ENCODE measurements around the gene OR10A3.

DNA sequence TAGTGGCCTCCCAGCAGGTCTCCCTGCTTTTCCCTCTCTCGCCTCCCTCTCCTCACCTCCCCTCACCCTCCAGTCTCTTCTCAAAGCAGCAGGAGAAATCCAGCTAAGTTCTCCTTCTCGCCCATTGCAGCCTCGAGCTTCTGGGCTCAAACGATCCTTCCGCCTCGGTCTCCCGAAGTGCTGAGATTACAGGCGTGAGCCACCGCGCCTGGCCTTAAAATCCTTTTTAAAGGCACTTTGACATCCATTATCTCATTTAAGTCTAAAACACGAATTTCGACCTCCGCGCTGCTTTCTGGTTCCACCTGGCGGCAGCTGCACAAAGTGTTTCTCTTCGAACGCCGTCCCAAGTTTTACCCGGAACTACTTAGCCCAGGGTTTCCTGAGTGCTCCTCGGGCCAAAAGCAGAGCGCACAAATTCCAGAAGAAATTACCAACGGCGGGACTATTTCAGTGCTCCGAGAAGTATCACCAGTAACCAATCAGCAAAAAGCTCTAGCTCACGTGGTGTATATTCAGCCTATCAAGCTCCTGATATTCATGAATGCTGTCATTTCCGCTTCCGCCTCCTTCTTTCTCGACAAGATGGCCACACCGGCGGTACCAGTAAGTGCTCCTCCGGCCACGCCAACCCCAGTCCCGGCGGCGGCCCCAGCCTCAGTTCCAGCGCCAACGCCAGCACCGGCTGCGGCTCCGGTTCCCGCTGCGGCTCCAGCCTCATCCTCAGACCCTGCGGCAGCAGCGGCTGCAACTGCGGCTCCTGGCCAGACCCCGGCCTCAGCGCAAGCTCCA lies 45.5 kb upstream of the OR10A3 start, which contains the start of gene EIF3F:
- peak; percentile 50; the same call in 1 of the 2 replicates for TF ChIP-seq POLR2AphosphoS5 (IDR thresholded peaks at IDR 0.05; ENCODE audit: borderline replicate concordance, low read depth, low read length)
- no peak for TF ChIP-seq EZH2 (IDR thresholded peaks at IDR 0.05)
